ENCODE results near the gene TBC1D2B. TPM values are rescaled to one million over a fixed set of nuclear protein-coding genes. Genes with fewer than 3 reads are reported as not detected.

TBC1D2B gene
- total RNA-seq, 1 experiment from 2014 or later: 17.6 TPM

DNA sequence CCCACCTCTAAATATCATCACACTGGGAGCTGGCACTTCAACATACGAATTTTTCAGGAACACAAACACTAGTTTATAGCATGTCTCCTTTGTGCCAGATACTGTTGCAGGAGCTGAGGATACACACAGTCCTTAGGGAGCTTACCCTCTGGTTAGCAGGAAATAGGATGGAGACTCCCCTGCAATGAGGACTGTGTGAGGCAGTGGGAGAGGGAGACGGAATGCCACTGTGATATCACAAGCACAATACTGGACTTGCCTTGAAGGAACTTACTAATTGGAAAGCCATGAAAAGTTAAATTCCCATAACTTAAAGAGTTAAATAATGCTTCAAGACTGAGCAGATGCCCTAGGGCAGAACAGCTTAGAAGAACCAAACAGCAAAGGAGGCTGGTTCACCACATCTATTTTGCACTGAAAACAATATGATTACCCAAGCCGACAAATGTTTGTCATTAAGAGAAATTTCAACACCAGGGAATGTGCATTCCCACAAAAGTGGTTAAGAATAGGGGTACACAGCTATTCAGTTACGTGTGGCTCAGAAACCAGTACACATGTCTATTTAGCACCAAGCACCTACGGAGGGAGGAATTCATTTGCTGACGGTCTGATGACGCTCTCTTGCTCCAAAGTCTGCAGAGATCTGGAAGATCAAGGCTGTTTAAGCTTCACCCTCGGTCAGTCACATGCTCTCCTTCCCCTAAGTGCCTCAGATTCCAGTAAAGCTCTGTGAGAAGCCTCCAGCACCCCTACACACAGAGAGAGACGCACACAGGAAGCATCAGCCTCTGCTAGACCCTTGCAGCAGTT lies 5.2 kb downstream of the TBC1D2B start:
- H3K9ac ChIP-seq (ENCODE audit: extremely low read depth, insufficient read length, low read length): no peak overlapping the region
- no peak overlapping the region for H4K5ac ChIP-seq (ENCODE audit: insufficient read length, low read depth, low read length)
- H3K18ac ChIP-seq (ENCODE audit: insufficient read length, low read depth, low read length): no peak overlapping the region
- H3K56ac ChIP-seq (ENCODE audit: insufficient read length, low read depth, low read length): no peak overlapping the region
- no peak overlapping the region for H2BK120ac ChIP-seq (ENCODE audit: low read depth, low read length, poor library complexity, severe bottlenecking)
- H3K9me3 Mint-ChIP-seq: no peaks in the 10 kb centered on the region
- H2AFZ ChIP-seq (ENCODE audit: low read length): no peak overlapping the region
- no peaks in the 10 kb centered on the region for H3K23me2 ChIP-seq (ENCODE audit: insufficient read length, low read depth, low read length, poor library complexity, severe bottlenecking)
- no peaks in the 10 kb centered on the region for H3K27me3 ChIP-seq (ENCODE audit: insufficient read depth, low read length)
- no peak overlapping the region for H2BK5ac ChIP-seq (ENCODE audit: insufficient read length, low read length)
- no peaks in the 10 kb centered on the region for H3K9me3 ChIP-seq (ENCODE audit: control insufficient read depth, low read depth, low read length)
- H2BK20ac ChIP-seq (ENCODE audit: low read depth, low read length, poor library complexity, severe bottlenecking): no peak overlapping the region
- no peaks in the 10 kb centered on the region for H3K79me1 ChIP-seq (ENCODE audit: insufficient read depth, low read depth, low read length, poor library complexity, severe bottlenecking)
- H3K36me3 Mint-ChIP-seq (ENCODE audit: insufficient read depth in 1 of 3, low read depth in 3 of 3): peaks cover 0 to 4% (median 0%) of the 10 kb centered on the region in 3 experiments; a peak in 2 of 7 replicates
- H3K27ac ChIP-seq (ENCODE audit: insufficient read length, low read depth, low read length): no peak overlapping the region
- peaks cover 18% of the 10 kb centered on the region for H3K4me1 ChIP-seq (ENCODE audit: insufficient read depth, low read length)
- H2AK5ac ChIP-seq (ENCODE audit: insufficient read length, low read length): no peak overlapping the region
- peaks cover 51 to 62% of the 10 kb centered on the region in 2 experiments for H3K4me1 Mint-ChIP-seq
- H3K4me3 Mint-ChIP-seq: no peak overlapping the region
- H3K23ac ChIP-seq (ENCODE audit: insufficient read length, low read depth, low read length): no peak overlapping the region
- no peak overlapping the region for H2BK12ac ChIP-seq (ENCODE audit: insufficient read length, low read depth, low read length)
- no peaks in the 10 kb centered on the region for H4K20me1 ChIP-seq (ENCODE audit: control insufficient read depth, insufficient read depth, insufficient read length)
- WGBS (ENCODE audit: extremely low coverage, insufficient read length, low lambda C conversion rate): no CpG with 5 or more reads among the region's 9 CpGs
- H3K14ac ChIP-seq (ENCODE audit: insufficient read depth, low read length): no peak overlapping the region
- no peaks in the 10 kb centered on the region; the same call in 1 of the 2 replicates for H3K27me3 Mint-ChIP-seq (ENCODE audit: low read depth)
- DNase-seq: no peak
- TF ChIP-seq, protein P1, sequence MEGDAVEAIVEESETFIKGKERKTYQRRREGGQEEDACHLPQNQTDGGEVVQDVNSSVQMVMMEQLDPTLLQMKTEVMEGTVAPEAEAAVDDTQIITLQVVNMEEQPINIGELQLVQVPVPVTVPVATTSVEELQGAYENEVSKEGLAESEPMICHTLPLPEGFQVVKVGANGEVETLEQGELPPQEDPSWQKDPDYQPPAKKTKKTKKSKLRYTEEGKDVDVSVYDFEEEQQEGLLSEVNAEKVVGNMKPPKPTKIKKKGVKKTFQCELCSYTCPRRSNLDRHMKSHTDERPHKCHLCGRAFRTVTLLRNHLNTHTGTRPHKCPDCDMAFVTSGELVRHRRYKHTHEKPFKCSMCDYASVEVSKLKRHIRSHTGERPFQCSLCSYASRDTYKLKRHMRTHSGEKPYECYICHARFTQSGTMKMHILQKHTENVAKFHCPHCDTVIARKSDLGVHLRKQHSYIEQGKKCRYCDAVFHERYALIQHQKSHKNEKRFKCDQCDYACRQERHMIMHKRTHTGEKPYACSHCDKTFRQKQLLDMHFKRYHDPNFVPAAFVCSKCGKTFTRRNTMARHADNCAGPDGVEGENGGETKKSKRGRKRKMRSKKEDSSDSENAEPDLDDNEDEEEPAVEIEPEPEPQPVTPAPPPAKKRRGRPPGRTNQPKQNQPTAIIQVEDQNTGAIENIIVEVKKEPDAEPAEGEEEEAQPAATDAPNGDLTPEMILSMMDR (conservative IDR thresholded peaks at IDR 0.05): no peak
- H3K27ac Mint-ChIP-seq: peak overlapping the region in 1 of 3 experiments; percentile 82; a peak in 1 of 7 replicates
- no peaks in the 10 kb centered on the region; the same call in 1 of the 2 replicates for H3K79me2 ChIP-seq (ENCODE audit: insufficient read depth, low read length)
- H4K8ac ChIP-seq (replicated peaks; ENCODE audit: insufficient read length, low read depth, low read length): no peak overlapping the region
- H3K4me2 ChIP-seq (ENCODE audit: insufficient read depth, insufficient read length, low read length): no peak overlapping the region
- no peak overlapping the region for H4K91ac ChIP-seq (ENCODE audit: insufficient read length, low read depth, low read length)
- H3K4ac ChIP-seq (ENCODE audit: low read depth, low read length): no peak overlapping the region
- H2BK15ac ChIP-seq (ENCODE audit: low read depth, low read length): no peak overlapping the region
- no peak overlapping the region for H3T11ph ChIP-seq (ENCODE audit: low read length)

Measured in H9 (cell line).